Stimulated activated CD8-positive, alpha-beta memory T cell treated with anti-CD3 and anti-CD28 coated beads, Interleukin-12 subunit alpha, Interleukin-12 subunit beta, amount 100 ng/mL, for 24 hours (primary cell): ENCODE data around the gene POU4F2.

Source experiments
- DNase-seq: peaks from one replicate; pipeline ENCODE4 v3.0.0-alpha.2; 2020; ENCODE audit errors: extremely low read depth

POU4F2 gene, protein sequence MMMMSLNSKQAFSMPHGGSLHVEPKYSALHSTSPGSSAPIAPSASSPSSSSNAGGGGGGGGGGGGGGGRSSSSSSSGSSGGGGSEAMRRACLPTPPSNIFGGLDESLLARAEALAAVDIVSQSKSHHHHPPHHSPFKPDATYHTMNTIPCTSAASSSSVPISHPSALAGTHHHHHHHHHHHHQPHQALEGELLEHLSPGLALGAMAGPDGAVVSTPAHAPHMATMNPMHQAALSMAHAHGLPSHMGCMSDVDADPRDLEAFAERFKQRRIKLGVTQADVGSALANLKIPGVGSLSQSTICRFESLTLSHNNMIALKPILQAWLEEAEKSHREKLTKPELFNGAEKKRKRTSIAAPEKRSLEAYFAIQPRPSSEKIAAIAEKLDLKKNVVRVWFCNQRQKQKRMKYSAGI

DNA sequence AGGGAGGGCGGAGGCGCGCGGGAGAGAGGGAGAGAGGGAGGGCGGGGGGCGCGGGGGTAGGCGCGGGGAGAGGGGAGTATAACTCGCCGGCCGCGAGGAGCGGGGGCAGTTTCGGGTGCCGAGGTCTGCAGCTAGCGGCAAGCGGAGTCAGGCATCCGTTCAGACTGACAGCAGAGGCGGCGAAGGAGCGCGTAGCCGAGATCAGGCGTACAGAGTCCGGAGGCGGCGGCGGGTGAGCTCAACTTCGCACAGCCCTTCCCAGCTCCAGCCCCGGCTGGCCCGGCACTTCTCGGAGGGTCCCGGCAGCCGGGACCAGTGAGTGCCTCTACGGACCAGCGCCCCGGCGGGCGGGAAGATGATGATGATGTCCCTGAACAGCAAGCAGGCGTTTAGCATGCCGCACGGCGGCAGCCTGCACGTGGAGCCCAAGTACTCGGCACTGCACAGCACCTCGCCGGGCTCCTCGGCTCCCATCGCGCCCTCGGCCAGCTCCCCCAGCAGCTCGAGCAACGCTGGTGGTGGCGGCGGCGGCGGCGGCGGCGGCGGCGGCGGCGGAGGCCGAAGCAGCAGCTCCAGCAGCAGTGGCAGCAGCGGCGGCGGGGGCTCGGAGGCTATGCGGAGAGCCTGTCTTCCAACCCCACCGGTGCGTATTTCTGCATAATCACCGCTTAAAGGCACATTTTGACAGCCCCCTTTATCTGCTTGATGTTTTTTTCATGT lies at the start of gene POU4F2:
Gene POU4F2, plus strand, starts transcription at position 108 of the 720 bp plus-strand sequence. Its CDS starts 248 bp downstream, at position 356.
- no peak for DNase-seq

DNA sequence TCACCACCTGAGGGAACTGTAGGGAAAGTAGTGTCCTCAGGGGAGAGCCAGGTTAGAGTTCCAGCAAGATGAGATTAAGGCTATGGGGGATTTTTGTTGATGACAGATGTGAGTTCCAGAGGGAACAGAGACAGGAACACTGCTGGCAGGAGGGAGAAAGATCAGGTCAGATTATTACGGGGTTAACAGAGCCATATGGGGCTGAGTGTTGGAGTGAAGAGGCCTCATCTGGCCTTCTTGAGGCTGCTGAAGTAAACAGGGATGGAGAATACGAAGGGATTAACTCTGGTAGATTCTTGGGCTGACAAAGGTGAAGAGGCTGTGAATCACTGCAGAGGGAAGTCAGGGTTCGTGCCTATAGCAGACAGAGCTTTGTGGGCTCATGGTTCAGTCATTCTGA lies 47.9 kb upstream of the POU4F2 start:
- no peak for DNase-seq

DNA sequence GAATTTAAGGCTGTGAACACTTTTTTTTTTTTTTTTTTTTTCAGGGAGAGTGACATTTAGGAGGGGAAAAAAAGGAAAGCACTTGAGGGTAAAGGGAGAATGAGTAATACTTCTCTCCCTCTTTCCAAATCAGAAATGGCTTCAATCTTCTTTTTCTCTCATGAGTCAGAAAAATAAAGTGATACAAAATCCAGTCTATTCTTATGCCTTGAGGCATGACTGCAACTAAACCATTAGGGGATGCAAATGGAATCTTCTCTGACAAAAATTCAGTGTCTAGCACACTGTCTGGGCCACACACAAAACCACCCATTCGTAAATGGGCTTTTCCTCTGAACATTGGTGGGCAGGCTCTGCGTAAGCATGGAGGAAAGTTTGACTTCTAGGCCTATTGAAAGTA lies 46.7 kb upstream of the POU4F2 start:
- no peak for DNase-seq

- no peak for DNase-seq
Observed at GRCh38 chr4:146632770-146633470, 5.8 kb upstream of the POU4F2 start.

- DNase-seq, result no peak
Observed at GRCh38 chr4:146633471-146633800, 5.3 kb upstream of the POU4F2 start.

GRCh38 chr4:146634825-146635224 lies 3.9 kb upstream of the POU4F2 start:
- DNase-seq, result no peak

GRCh38 chr4:146637621-146638332 lies 916 bp upstream of the POU4F2 start:
- DNase-seq, result no peak

DNA sequence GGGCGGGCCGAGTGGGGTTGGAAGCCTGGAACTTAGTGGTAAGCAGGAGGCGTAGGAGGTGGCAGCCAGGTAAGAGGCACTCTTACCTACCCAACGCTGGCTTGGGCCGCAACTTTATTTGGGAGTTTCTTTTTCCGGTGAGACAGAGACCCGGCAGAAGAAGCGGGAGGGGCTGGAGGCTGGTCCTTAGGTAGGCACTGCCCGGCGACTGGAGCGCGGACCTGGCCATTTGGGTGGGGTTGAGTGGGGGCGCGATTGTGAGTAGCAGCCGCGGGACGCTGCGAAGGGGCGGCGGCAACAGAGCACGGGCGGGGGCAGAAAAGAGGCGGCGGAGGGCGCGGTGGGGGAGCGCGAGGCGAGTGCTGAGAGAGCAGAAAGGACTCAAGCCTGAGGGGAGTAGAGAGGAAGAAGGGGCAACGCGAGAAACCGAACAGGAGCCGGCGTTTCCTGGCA lies 334 bp upstream of the POU4F2 start:
- no peak for DNase-seq

GRCh38 chr4:146639506-146639932 lies 826 bp downstream of the POU4F2 start:
- no peak for DNase-seq

DNA sequence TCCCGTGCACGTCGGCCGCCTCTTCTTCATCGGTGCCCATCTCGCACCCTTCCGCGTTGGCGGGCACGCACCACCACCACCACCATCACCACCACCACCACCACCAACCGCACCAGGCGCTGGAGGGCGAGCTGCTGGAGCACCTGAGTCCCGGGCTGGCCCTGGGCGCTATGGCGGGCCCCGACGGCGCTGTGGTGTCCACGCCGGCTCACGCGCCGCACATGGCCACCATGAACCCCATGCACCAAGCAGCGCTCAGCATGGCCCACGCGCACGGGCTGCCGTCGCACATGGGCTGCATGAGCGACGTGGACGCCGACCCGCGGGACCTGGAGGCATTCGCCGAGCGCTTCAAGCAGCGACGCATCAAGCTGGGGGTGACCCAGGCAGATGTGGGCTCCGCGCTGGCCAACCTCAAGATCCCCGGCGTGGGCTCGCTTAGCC lies 1.4 kb downstream of the POU4F2 start:
- DNase-seq, result no peak

GRCh38 chr4:146640465-146641061 lies 1.9 kb downstream of the POU4F2 start:
- DNase-seq, result no peak

GRCh38 chr4:146641762-146642161 lies 3.1 kb downstream of the POU4F2 start:
- no peak for DNase-seq

DNA sequence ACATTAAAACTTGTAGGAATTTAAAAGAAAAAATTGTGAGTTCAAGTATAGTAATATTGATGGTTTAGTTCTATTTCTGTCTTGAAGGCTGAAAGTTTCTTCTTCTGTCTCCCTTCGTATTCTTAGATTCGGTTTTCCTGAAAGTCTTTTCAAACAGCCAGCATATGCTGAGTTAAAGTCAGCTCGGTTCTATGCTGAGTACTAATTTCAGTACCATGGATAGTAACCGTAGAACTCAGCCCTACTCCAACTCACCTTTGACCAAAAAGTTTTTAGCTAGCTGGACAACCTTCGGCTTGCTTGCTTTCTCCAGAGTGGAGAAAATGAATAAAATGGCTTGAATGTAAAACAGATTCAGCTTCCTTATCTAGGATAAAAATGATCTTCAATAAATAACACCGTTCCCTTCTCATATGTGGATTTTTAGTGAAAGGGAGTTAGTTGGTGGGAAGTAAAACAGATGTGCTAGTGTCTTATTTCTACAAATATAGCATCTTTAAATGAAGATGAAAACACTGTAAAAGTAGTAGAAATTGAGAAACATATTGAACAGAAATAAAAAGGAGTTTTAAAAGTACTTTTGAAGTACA lies 5.2 kb downstream of the POU4F2 start:
- DNase-seq, result no peak

GRCh38 chr4:146645921-146646320 lies 7.2 kb downstream of the POU4F2 start:
- DNase-seq, result no peak

DNA sequence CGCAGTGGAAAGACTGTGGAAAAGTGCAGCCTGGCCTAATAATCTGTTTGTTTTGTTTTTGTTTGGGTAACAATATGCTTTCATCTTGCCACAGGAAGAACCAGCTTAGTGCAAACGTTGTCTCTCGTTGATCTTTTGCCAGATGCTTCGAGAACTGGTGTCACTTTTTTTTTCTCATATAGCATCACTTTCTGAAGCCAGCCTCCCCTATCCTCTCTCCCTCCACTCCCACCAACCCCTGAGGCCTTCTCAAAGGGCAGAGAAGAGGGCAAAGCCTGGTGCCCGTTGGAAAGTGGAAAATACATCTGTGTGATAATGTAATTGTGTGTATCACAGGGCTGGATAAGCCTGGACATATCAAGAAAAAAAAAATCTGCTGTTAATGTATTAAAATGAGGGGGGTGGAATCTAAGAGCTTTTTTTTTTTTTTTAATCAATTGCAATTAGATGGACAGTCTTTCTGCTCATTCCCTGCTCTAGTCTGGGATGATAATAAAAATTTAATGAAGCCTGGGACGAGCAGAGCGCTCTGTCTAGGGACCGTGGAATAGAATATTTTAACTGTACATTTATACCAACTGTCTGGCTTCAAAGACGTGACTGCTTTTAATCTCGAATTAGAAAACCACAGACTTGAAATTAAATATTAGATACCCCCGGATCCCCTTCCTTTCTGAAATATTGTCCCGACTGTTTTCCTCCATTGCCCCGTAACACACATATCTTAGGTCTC lies 8.1 kb downstream of the POU4F2 start:
- no peak for DNase-seq

- no peak for DNase-seq
Observed at GRCh38 chr4:146647615-146648460, 9.1 kb downstream of the POU4F2 start.

DNA sequence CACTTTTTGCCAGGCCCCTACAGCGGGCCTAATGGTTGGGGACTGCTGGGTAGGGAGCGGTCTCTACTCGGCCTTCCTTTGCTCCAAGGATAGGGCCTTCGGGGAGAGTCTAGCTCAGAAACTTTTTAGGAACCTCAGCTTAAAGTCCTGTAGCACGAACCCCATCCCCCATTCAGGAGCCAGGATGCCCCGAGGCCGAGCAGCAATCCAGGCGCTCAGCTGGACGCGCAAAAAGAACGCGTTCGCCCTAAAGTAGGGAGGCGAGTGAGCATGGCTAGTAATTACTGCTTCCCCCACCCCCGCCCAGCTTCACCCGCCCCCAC lies 9.7 kb downstream of the POU4F2 start:
- DNase-seq, result no peak

GRCh38 chr4:146649232-146649631 lies 10.5 kb downstream of the POU4F2 start:
- DNase-seq, result no peak

GRCh38 chr4:146650034-146650433 lies 11.3 kb downstream of the POU4F2 start:
- DNase-seq, result no peak
